HepG2 (cell line): ENCODE measurements around the gene CYBC1. TPM values are rescaled to one million over a fixed set of nuclear protein-coding genes. Genes with fewer than 3 reads are reported as not detected.

Experiments
- AGO2 ChIP-seq: fragments of 200-400 bp; formaldehyde crosslinking; optimal IDR thresholded peaks from 2 replicates; pipeline ENCODE3; 2017; ENCODE audit warnings: mild to moderate bottlenecking, low read depth, low read length, moderate library complexity
- CAMTA2 ChIP-seq: sonication (generic); formaldehyde crosslinking; IDR thresholded peaks from 2 replicates; pipeline ENCODE4 v1.4.0; 2020; ENCODE audit warnings: mild to moderate bottlenecking, missing genetic modification reagents, borderline replicate concordance
- CHD4 ChIP-seq: fragments of 200-600 bp; sonication (generic); IDR thresholded peaks from 2 replicates; pipeline ENCODE4 v1.7.0; 2017; ENCODE audit warnings: mild to moderate bottlenecking, low read length, borderline replicate concordance
- FOXA3 ChIP-seq: IDR thresholded peaks from 2 replicates; pipeline ENCODE4 v1.6.1; 2016; ENCODE audit warnings: missing genetic modification reagents, missing compliant biosample characterization
- GABPB1 ChIP-seq: IDR thresholded peaks from 2 replicates; pipeline ENCODE4 v1.6.1; 2016; ENCODE audit warnings: mild to moderate bottlenecking, missing genetic modification reagents, moderate library complexity, missing compliant biosample characterization
- KLF6 ChIP-seq: IDR thresholded peaks from 2 replicates; pipeline ENCODE4 v1.8.0; 2016; ENCODE audit warnings: missing biosample characterization, missing genetic modification reagents
- MAFG ChIP-seq: sonication (generic); formaldehyde crosslinking; IDR thresholded peaks from 2 replicates; pipeline ENCODE4 v1.5.1; 2020; ENCODE audit warnings: mild to moderate bottlenecking, missing genetic modification reagents
- NR0B2 ChIP-seq: sonication (generic); formaldehyde crosslinking; IDR thresholded peaks from 2 replicates; pipeline ENCODE4 v1.4.0; 2020; ENCODE audit warnings: mild to moderate bottlenecking, missing genetic modification reagents
- NRL ChIP-seq: sonication (generic); formaldehyde crosslinking; IDR thresholded peaks from 2 replicates; pipeline ENCODE4 v1.5.0; 2020; ENCODE audit warnings: missing genetic modification reagents, mild to moderate bottlenecking, moderate library complexity, borderline replicate concordance
- RBM39 ChIP-seq: fragments of 200-400 bp; formaldehyde crosslinking; IDR thresholded peaks from one replicate; pipeline ENCODE4 v1.6.1; 2018; ENCODE audit warnings: antibody characterized with exemption, mild to moderate bottlenecking, low read depth, low read length; ENCODE audit not compliant: poor library complexity, severe bottlenecking
- TFAP4 ChIP-seq: sonication (generic); IDR thresholded peaks from 2 replicates; pipeline ENCODE4 v1.6.1; 2016; ENCODE audit warnings: low read depth, borderline replicate concordance
- USF2 ChIP-seq, 2 experiments: sonication (generic) in 1 of 2; formaldehyde crosslinking in 1 of 2; IDR thresholded peaks; 2 replicates each; pipeline versions ENCODE4 v1.5.1 to v1.6.1; 2011 to 2020; ENCODE audit warnings: borderline replicate concordance in 1 of 2, low read depth in 1 of 2, low read length in 1 of 2, mild to moderate bottlenecking in 1 of 2, missing genetic modification reagents in 1 of 2, moderate library complexity in 1 of 2
- WIZ ChIP-seq: sonication (generic); formaldehyde crosslinking; IDR thresholded peaks from 2 replicates; pipeline ENCODE4 v1.5.1; 2020; ENCODE audit warnings: mild to moderate bottlenecking, missing genetic modification reagents
- ZBTB42 ChIP-seq: sonication (generic); formaldehyde crosslinking; IDR thresholded peaks from 2 replicates; pipeline ENCODE4 v1.5.0; 2020; ENCODE audit warnings: mild to moderate bottlenecking, missing genetic modification reagents
- ZFP37 ChIP-seq: sonication (generic); formaldehyde crosslinking; IDR thresholded peaks from 2 replicates; pipeline ENCODE4 v1.4.0; 2020; ENCODE audit warnings: missing genetic modification reagents, borderline replicate concordance
- ZMYM2 ChIP-seq: sonication (generic); formaldehyde crosslinking; IDR thresholded peaks from 2 replicates; pipeline ENCODE4 v1.8.0; 2022; ENCODE audit warnings: mild to moderate bottlenecking, missing genetic modification reagents
- ZNF260 ChIP-seq: sonication (generic); formaldehyde crosslinking; IDR thresholded peaks from 2 replicates; pipeline ENCODE4 v1.4.0; 2020; ENCODE audit warnings: missing genetic modification reagents, low read depth, mild to moderate bottlenecking, borderline replicate concordance
- ZNF468 ChIP-seq: sonication (generic); formaldehyde crosslinking; IDR thresholded peaks from 2 replicates; pipeline ENCODE4 v1.8.0; 2022; ENCODE audit warnings: mild to moderate bottlenecking, moderate library complexity, missing genetic modification reagents
- ZSCAN5A ChIP-seq: sonication (generic); formaldehyde crosslinking; IDR thresholded peaks from 2 replicates; pipeline ENCODE4 v1.8.0; 2022; ENCODE audit warnings: mild to moderate bottlenecking, missing genetic modification reagents, borderline replicate concordance
- polyA plus RNA-seq, 8 experiments: library from polyadenylated mRNA; depleted of rRNA in 3 of 8; stranded (reverse) in 7 of 8; unstranded in 1 of 8; fragments of >200 nt; fragmentation: Illumina TruSeq in 4 of 8; extraction: Trizol in 4 of 8; gene quantifications; 2 replicates each; pipeline versions ENCODE4 v1.2.1 to v1.2.3, GENCODE V29; 2011 to 2016; ENCODE audit warnings: low read depth in 4 of 8, missing spikeins in 1 of 8, mixed read lengths in 1 of 8; ENCODE audit not compliant: insufficient read depth in 1 of 8
- total RNA-seq, 5 experiments: library from RNA; depleted of rRNA; stranded (reverse); fragments of >200 nt; fragmentation: Illumina TruSeq; extraction: Trizol; gene quantifications; 2 replicates each; pipeline ENCODE4 v1.2.3, GENCODE V29; 2016; ENCODE audit warnings: low read depth in 1 of 5
- TF ChIP-seq, protein P1 (sequence below): sonication (generic); formaldehyde crosslinking; IDR thresholded peaks from 2 replicates; pipeline ENCODE4 v1.5.1; 2020; ENCODE audit warnings: missing genetic modification reagents, mild to moderate bottlenecking, borderline replicate concordance

The CYBC1 gene
- total and polyA plus RNA-seq, 2 of the 13 experiments (the other 11 are each of a cell fraction or from before 2014, with no cell fraction given): 43.4 to 44.1 TPM

- TF ChIP-seq CAMTA2 (CRISPR knock-in tag): no peak
- TF ChIP-seq ZNF468 (CRISPR knock-in tag): no peak
- TF ChIP-seq TFAP4: no peak
- TF ChIP-seq ZSCAN5A: no peak
- TF ChIP-seq AGO2: no peak
- TF ChIP-seq ZFP37 (CRISPR knock-in tag): no peak
- 0 out of 2 replicates have a peak, but pooled peaks have one; percentile 22 for TF ChIP-seq NRL
- TF ChIP-seq, protein P1, sequence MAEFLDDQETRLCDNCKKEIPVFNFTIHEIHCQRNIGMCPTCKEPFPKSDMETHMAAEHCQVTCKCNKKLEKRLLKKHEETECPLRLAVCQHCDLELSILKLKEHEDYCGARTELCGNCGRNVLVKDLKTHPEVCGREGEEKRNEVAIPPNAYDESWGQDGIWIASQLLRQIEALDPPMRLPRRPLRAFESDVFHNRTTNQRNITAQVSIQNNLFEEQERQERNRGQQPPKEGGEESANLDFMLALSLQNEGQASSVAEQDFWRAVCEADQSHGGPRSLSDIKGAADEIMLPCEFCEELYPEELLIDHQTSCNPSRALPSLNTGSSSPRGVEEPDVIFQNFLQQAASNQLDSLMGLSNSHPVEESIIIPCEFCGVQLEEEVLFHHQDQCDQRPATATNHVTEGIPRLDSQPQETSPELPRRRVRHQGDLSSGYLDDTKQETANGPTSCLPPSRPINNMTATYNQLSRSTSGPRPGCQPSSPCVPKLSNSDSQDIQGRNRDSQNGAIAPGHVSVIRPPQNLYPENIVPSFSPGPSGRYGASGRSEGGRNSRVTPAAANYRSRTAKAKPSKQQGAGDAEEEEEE (CRISPR knock-in tag): no peak
- no peak for TF ChIP-seq ZBTB42 (CRISPR knock-in tag)
- TF ChIP-seq FOXA3 (CRISPR knock-in tag): peak; percentile 70
- TF ChIP-seq GABPB1 (CRISPR knock-in tag): no peak
- no peak for TF ChIP-seq ZNF260 (CRISPR knock-in tag)
- TF ChIP-seq KLF6 (CRISPR knock-in tag): no peak
- no peak for TF ChIP-seq USF2 (IDR thresholded peaks at IDR 0.05; ENCODE audit: low read depth, low read length)
- no peak for TF ChIP-seq USF2 (CRISPR knock-in tag; IDR thresholded peaks at IDR 0.05; ENCODE audit: borderline replicate concordance)
- TF ChIP-seq CHD4: no peak
- no peak for TF ChIP-seq RBM39
- no peak for TF ChIP-seq ZMYM2
- TF ChIP-seq WIZ (CRISPR knock-in tag): no peak
- TF ChIP-seq NR0B2 (CRISPR knock-in tag): no peak
- TF ChIP-seq MAFG (CRISPR knock-in tag): no peak
These were observed 37.7 kb downstream of the CYBC1 start (continued) for GRCh38 chr17:82412535-82413520.
